CD4-positive, alpha-beta T cell treated with Interleukin-21 for 1 hour (primary cell): ENCODE measurements around the gene CDH23.
"Not testable (repeated sequence)": the region's sequence is repeated elsewhere in the genome, so short reads cannot be mapped to it uniquely, and the experiment has no call there.

Source experiments
- DNase-seq: peaks from one replicate; pipeline ENCODE4 v3.0.0-alpha.2; 2020

Gene CDH23

GRCh38 chr10:71848325-71849275, 451.9 kb downstream of the CDH23 start:
- no peak for DNase-seq

GRCh38 chr10:71849461-71849908, 452.8 kb downstream of the CDH23 start:
- DNase-seq, result no peak

- no peak for DNase-seq
Measured at GRCh38 chr10:71850021-71850742, 453.5 kb downstream of the CDH23 start.

- DNase-seq, result peak; percentile 98
Measured at GRCh38 chr10:71850743-71851464, 454.2 kb downstream of the CDH23 start, which contains the start of gene PSAP. Gene PSAP (minus strand): TSS chr10:71851251. CDS start chr10:71851221, 30 bp downstream.

- not testable (repeated sequence) for DNase-seq
Measured at GRCh38 chr10:71851465-71852095, 454.9 kb downstream of the CDH23 start.

GRCh38 chr10:71852355-71852937, 455.7 kb downstream of the CDH23 start:
- DNase-seq, result peak; percentile 16

- DNase-seq, result no peak
Measured at GRCh38 chr10:71854031-71854430, 457.3 kb downstream of the CDH23 start.

GRCh38 chr10:71856619-71857018, 459.9 kb downstream of the CDH23 start:
- no peak for DNase-seq

GRCh38 chr10:71857934-71858890, 461.5 kb downstream of the CDH23 start:
- no peak for DNase-seq

GRCh38 chr10:71860243-71861029, 463.7 kb downstream of the CDH23 start:
- peak; percentile 9 for DNase-seq

- DNase-seq, result no peak
Measured at GRCh38 chr10:71863203-71863602, 466.5 kb downstream of the CDH23 start.

- no peak for DNase-seq
Measured at GRCh38 chr10:71864911-71865361, 468.2 kb downstream of the CDH23 start.
